Endodermal cell (in vitro differentiated cells): ENCODE measurements around the gene ACOT8. TPM values are rescaled to one million over a fixed set of nuclear protein-coding genes. Genes with fewer than 3 reads are reported as not detected.

Experiments
- DNase-seq: peaks from one replicate; pipeline ENCODE4 v3.0.0-alpha.2; 2017
- H3K27ac ChIP-seq: 2 replicates; pipeline ENCODE4 v1.5.1; 2013; ENCODE audit warnings: mild to moderate bottlenecking, low read depth, low read length, moderate library complexity
- H3K27me3 ChIP-seq: 2 replicates; pipeline ENCODE4 v1.6.1; 2013; ENCODE audit warnings: mild to moderate bottlenecking, low read length, moderate library complexity; ENCODE audit not compliant: insufficient read depth, control insufficient read depth, poor library complexity, severe bottlenecking
- H3K36me3 ChIP-seq: 2 replicates; pipeline ENCODE4 v1.7.0; 2013; ENCODE audit warnings: mild to moderate bottlenecking, low read length, moderate library complexity; ENCODE audit not compliant: control insufficient read depth, insufficient read depth
- H3K4me1 ChIP-seq: one replicate; pipeline ENCODE4 v1.7.0; 2013; ENCODE audit warnings: low read length; ENCODE audit not compliant: control insufficient read depth, insufficient read depth
- H3K4me3 ChIP-seq: 2 replicates; pipeline ENCODE4 v1.5.1; 2013; ENCODE audit warnings: mild to moderate bottlenecking, low read length, moderate library complexity
- H3K9ac ChIP-seq: 2 replicates; pipeline ENCODE4 v1.6.1; 2013; ENCODE audit warnings: mild to moderate bottlenecking, low read length, moderate library complexity; ENCODE audit not compliant: poor library complexity, severe bottlenecking; ENCODE audit errors: extremely low read depth
- H3K9me3 ChIP-seq: 2 replicates; pipeline ENCODE4 v1.6.1; 2013; ENCODE audit warnings: mild to moderate bottlenecking, low read length, moderate library complexity; ENCODE audit not compliant: control insufficient read depth
- H3K27ac Mint-ChIP-seq: 2 replicates; pipeline ENCODE4 v1.8.0; 2020; ENCODE audit warnings: mixed read lengths
- H3K27me3 Mint-ChIP-seq: 2 replicates; pipeline ENCODE4 v1.8.0; 2021; ENCODE audit warnings: mild to moderate bottlenecking, mixed read lengths; ENCODE audit not compliant: insufficient read depth
- H3K36me3 Mint-ChIP-seq: 2 replicates; pipeline ENCODE4 v1.8.0; 2020; ENCODE audit warnings: low read depth, mixed read lengths
- H3K4me1 Mint-ChIP-seq: 2 replicates; pipeline ENCODE4 v1.8.0; 2020; ENCODE audit warnings: mixed read lengths
- H3K4me3 Mint-ChIP-seq: 2 replicates; pipeline ENCODE4 v1.8.0; 2020; ENCODE audit warnings: mild to moderate bottlenecking, moderate library complexity, mixed read lengths
- H3K9me3 Mint-ChIP-seq: 2 replicates; pipeline ENCODE4 v1.8.0; 2020; ENCODE audit warnings: mild to moderate bottlenecking, mixed read lengths
- CTCF ChIP-seq: fragments of 200-600 bp; sonication (generic); conservative IDR thresholded peaks from 2 replicates; pipeline ENCODE4 v1.5.0; 2021; ENCODE audit warnings: antibody characterized with exemption, mild to moderate bottlenecking
- WGBS, 2 experiments: methylation state at CpG; one replicate each; pipeline versions ENCODE4 v1.1.5 to v1.1.7; 2013; ENCODE audit warnings: missing lambda C conversion rate in 2 of 2, mixed read lengths in 1 of 2; ENCODE audit not compliant: insufficient coverage in 1 of 2, insufficient read length in 1 of 2; 5-methylcytosine and 5-hydroxymethylcytosine counted together
- total RNA-seq, 2 donors: library from RNA; stranded (reverse); fragmentation: NEBNext Ultra II Directional in 1 of 2; extraction: Animal tissue kit (Norgen Biotek cat#: 25700) in 1 of 2; gene quantifications; 2 replicates in 1 of 2; 3 replicates in 1 of 2; pipeline ENCODE4 v1.2.1, GENCODE V29; 2021

ACOT8 gene
- total RNA-seq, 2 donors from 2014 or later: 24.3 to 27.9 TPM

GRCh38 chr20:45796337-45797065, 60.7 kb downstream of the ACOT8 start:
- Mint-ChIP-seq H3K4me3 (no peak overlapping the region), H3K36me3 (peaks cover 42% of the 10 kb centered on the region), H3K27me3 (no peaks in the 10 kb centered on the region), H3K9me3 (no peaks in the 10 kb centered on the region), H3K27ac (no peak overlapping the region), H3K4me1 (peaks cover 7% of the 10 kb centered on the region)
- no peak for DNase-seq
- Histone ChIP-seq H3K9ac (no peak overlapping the region), H3K36me3 (peaks cover 41% of the 10 kb centered on the region), H3K9me3 (no peaks in the 10 kb centered on the region), H3K4me1 (peaks cover 4% of the 10 kb centered on the region), H3K4me3 (no peak overlapping the region), H3K27me3 (no peaks in the 10 kb centered on the region), H3K27ac (no peak overlapping the region)
- 94 to 95% methylated on average over 10 to 11 of the region's 11 CpGs for WGBS, 2 experiments
- no peak for TF ChIP-seq CTCF

- 49 to 69% methylated on average over 4 to 19 of the region's 19 CpGs for WGBS, 2 experiments
- peak overlapping the region; percentile 81 for H3K4me3 Mint-ChIP-seq
- H3K27me3 ChIP-seq: no peaks in the 10 kb centered on the region
- peak overlapping the region; percentile 86 for H3K9ac ChIP-seq
- peaks cover 34% of the 10 kb centered on the region for H3K36me3 Mint-ChIP-seq
- no peaks in the 10 kb centered on the region for H3K27me3 Mint-ChIP-seq
- peak overlapping the region; percentile 88 for H3K27ac Mint-ChIP-seq
- H3K9me3 Mint-ChIP-seq: no peaks in the 10 kb centered on the region
- no peaks in the 10 kb centered on the region for H3K9me3 ChIP-seq
- peaks cover 33% of the 10 kb centered on the region for H3K36me3 ChIP-seq
- peaks cover 7% of the 10 kb centered on the region for H3K4me1 Mint-ChIP-seq
- no peak for DNase-seq
- peak overlapping the region; percentile 38 for H3K27ac ChIP-seq
- peak overlapping the region; percentile 92 for H3K4me3 ChIP-seq
- no peak for TF ChIP-seq CTCF
- H3K4me1 ChIP-seq: peaks cover 4% of the 10 kb centered on the region
Measured at GRCh38 chr20:45792317-45793118, 64.7 kb downstream of the ACOT8 start.

Other genes starting within 250 kb of the ACOT8 start
- gene WFDC10A, start 227.7 kb downstream of the ACOT8 start, total RNA-seq: not detected
- not detected for gene WFDC9, start 226.1 kb downstream of the ACOT8 start, total RNA-seq
- gene WFDC11, start 187.2 kb downstream of the ACOT8 start, total RNA-seq: not detected
- not detected for gene WFDC13, start 155.4 kb downstream of the ACOT8 start, total RNA-seq
- gene WFDC10B, start 152.4 kb downstream of the ACOT8 start, total RNA-seq: not detected
- gene SPINT4, start 135.0 kb downstream of the ACOT8 start, total RNA-seq: not detected
- under 1 TPM in 1 of 2 donors, not detected in 1; 0.66 TPM for gene WFDC3, start 65.5 kb downstream of the ACOT8 start, total RNA-seq
- 10 to 100 TPM; 31.5 to 36.1 TPM for gene DNTTIP1, start 65.4 kb downstream of the ACOT8 start, total RNA-seq
- gene UBE2C, start 44.7 kb downstream of the ACOT8 start, total RNA-seq: 100 to 1,000 TPM; 139 to 216 TPM
- under 1 TPM in 1 of 2 donors, not detected in 1; 0.51 TPM for gene TNNC2, start 30.1 kb downstream of the ACOT8 start, total RNA-seq
- gene SNX21, start 23.6 kb downstream of the ACOT8 start, total RNA-seq: 10 to 100 TPM; 18.0 to 18.8 TPM
- 1 to 10 TPM; 2.1 to 4.6 TPM for gene ZSWIM3, start 222 bp upstream of the ACOT8 start, total RNA-seq
- gene ZSWIM1, start 23.8 kb upstream of the ACOT8 start, total RNA-seq: 10 to 100 TPM; 11.6 to 12.5 TPM
- 1 to 10 TPM; 2.2 to 2.6 TPM for gene SPATA25, start 30.2 kb upstream of the ACOT8 start, total RNA-seq
- 1 to 10 TPM; 4.4 to 6.4 TPM for gene NEURL2, start 33.8 kb upstream of the ACOT8 start, total RNA-seq
- gene CTSA, start 33.9 kb upstream of the ACOT8 start, total RNA-seq: 10 to 100 TPM; 70.7 to 84.8 TPM
- 100 to 1,000 TPM in 1 of 2 donors, 10 to 100 TPM in 1; 92.1 to 123 TPM for gene PLTP, start 54.8 kb upstream of the ACOT8 start, total RNA-seq
- 10 to 100 TPM; 22.0 to 34.5 TPM for gene PCIF1, start 77.3 kb upstream of the ACOT8 start, total RNA-seq
- 10 to 100 TPM; 18.3 to 21.0 TPM for gene ZNF335, start 114.8 kb upstream of the ACOT8 start, total RNA-seq
- under 1 TPM; 0.15 to 0.29 TPM for gene MMP9, start 151.5 kb upstream of the ACOT8 start, total RNA-seq
- gene SLC12A5, start 171.8 kb upstream of the ACOT8 start, total RNA-seq: 10 to 100 TPM in 1 of 2 donors, 1 to 10 TPM in 1; 5.7 to 10.2 TPM
- 10 to 100 TPM; 19.3 to 28.7 TPM for gene NCOA5, start 232.6 kb upstream of the ACOT8 start, total RNA-seq